Chondrocyte (in vitro differentiated cells): Measurements from ENCODE around the gene FMO1. TPM values are rescaled to one million over a fixed set of nuclear protein-coding genes. Genes with fewer than 3 reads are reported as not detected.
"Not testable (repeated sequence)": the region's sequence is repeated elsewhere in the genome, so short reads cannot be mapped to it uniquely, and the experiment has no call there.

Experiments
- DNase-seq: peaks from one replicate; pipeline ENCODE4 v3.0.0; 2021; ENCODE audit warnings: mixed read lengths, low spot score
- H3K27ac Mint-ChIP-seq: one replicate; pipeline ENCODE4 v1.8.0; 2021; ENCODE audit warnings: mild to moderate bottlenecking, moderate library complexity, mixed read lengths; ENCODE audit not compliant: unreplicated experiment
- H3K27me3 Mint-ChIP-seq: 2 replicates; pipeline ENCODE4 v1.8.0; 2021; ENCODE audit warnings: low read depth, mixed read lengths
- H3K36me3 Mint-ChIP-seq: 2 replicates; pipeline ENCODE4 v1.8.0; 2021; ENCODE audit warnings: low read depth, mixed read lengths
- H3K4me1 Mint-ChIP-seq: 2 replicates; pipeline ENCODE4 v1.8.0; 2021; ENCODE audit warnings: low read depth, mild to moderate bottlenecking, mixed read lengths
- H3K4me3 Mint-ChIP-seq: one replicate; pipeline ENCODE4 v1.8.0; 2021; ENCODE audit warnings: mild to moderate bottlenecking, moderate library complexity, mixed read lengths; ENCODE audit not compliant: unreplicated experiment
- H3K9me3 Mint-ChIP-seq: 2 replicates; pipeline ENCODE4 v1.8.0; 2021; ENCODE audit warnings: low read depth, mixed read lengths
- CTCF ChIP-seq: fragments of 200-600 bp; sonication (generic); IDR thresholded peaks from 2 replicates; pipeline ENCODE4 v1.5.0; 2021; ENCODE audit warnings: antibody characterized with exemption, mild to moderate bottlenecking, moderate library complexity
- total RNA-seq: library from RNA; stranded (reverse); gene quantifications from 3 replicates; pipeline ENCODE4 v1.2.1, GENCODE V29; 2021

Gene FMO1
- total RNA-seq, 1 donor from 2014 or later: 0.65 TPM

- Mint-ChIP-seq H3K27ac (peak overlapping the region; percentile 5), H3K36me3 (no peaks in the 10 kb centered on the region), H3K4me1 (peaks cover 46% of the 10 kb centered on the region), H3K27me3 (no peaks in the 10 kb centered on the region), H3K9me3 (no peaks in the 10 kb centered on the region), H3K4me3 (no peak overlapping the region)
- peak; percentile 94 for TF ChIP-seq CTCF
- no peak for DNase-seq
Observed at GRCh38 chr1:171226747-171227370, 21.4 kb upstream of the FMO1 start.

GRCh38 chr1:171231326-171231725 lies 17.0 kb upstream of the FMO1 start:
- no peak for DNase-seq
- Mint-ChIP-seq H3K27ac (no peak overlapping the region), H3K27me3 (no peaks in the 10 kb centered on the region), H3K36me3 (no peaks in the 10 kb centered on the region), H3K4me3 (no peak overlapping the region), H3K9me3 (peaks cover 5% of the 10 kb centered on the region), H3K4me1 (peaks cover 13% of the 10 kb centered on the region)
- TF ChIP-seq CTCF: no peak

GRCh38 chr1:171233183-171233582 lies 15.1 kb upstream of the FMO1 start:
- Mint-ChIP-seq H3K36me3 (no peaks in the 10 kb centered on the region), H3K27me3 (no peaks in the 10 kb centered on the region), H3K9me3 (peaks cover 10% of the 10 kb centered on the region), H3K4me3 (no peak overlapping the region), H3K4me1 (peaks cover 8% of the 10 kb centered on the region), H3K27ac (no peak overlapping the region)
- DNase-seq: no peak
- TF ChIP-seq CTCF: no peak

DNA sequence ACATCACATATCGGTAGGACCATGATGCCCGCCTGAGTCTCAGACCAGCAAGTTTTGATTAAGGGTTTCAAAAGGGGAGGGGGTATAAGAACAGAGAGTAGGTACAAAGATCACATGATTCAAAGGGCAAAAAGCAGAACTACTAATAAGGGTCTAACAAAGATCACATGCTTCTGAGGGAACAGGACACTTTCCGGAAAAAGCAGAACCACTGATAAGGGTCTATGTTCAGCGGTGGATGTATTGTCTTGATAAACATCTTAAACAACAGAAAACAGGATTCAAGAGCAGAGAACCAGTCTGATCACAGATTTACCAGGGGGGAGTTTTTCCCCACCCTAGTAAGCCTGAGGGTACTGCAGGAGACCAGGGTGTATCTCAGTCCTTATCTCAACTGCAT lies 12.1 kb upstream of the FMO1 start:
- not testable (repeated sequence) for DNase-seq, H3K4me3 Mint-ChIP-seq, H3K4me1 Mint-ChIP-seq, H3K27me3 Mint-ChIP-seq, H3K27ac Mint-ChIP-seq
- Mint-ChIP-seq H3K9me3 (peaks cover 34% of the 10 kb centered on the region), H3K36me3 (peaks cover 14% of the 10 kb centered on the region)

- Mint-ChIP-seq H3K4me1 (peaks cover 7% of the 10 kb centered on the region), H3K27me3 (peaks cover 1% of the 10 kb centered on the region), H3K4me3 (no peak overlapping the region), H3K36me3 (peaks cover 9% of the 10 kb centered on the region), H3K9me3 (peaks cover 33% of the 10 kb centered on the region), H3K27ac (no peak overlapping the region)
- no peak for DNase-seq
- no peak for TF ChIP-seq CTCF
Observed at GRCh38 chr1:171243878-171244277, 4.4 kb upstream of the FMO1 start.

- Mint-ChIP-seq H3K9me3 (peaks cover 18% of the 10 kb centered on the region), H3K27ac (no peak overlapping the region), H3K4me3 (no peak overlapping the region), H3K4me1 (peaks cover 7% of the 10 kb centered on the region), H3K27me3 (peaks cover 1% of the 10 kb centered on the region), H3K36me3 (no peaks in the 10 kb centered on the region)
- no peak for DNase-seq
- peak; percentile 86 for TF ChIP-seq CTCF
Observed at GRCh38 chr1:171245458-171246064, 2.7 kb upstream of the FMO1 start.
